HUES6 (cell line): ENCODE data around the gene FAM13C.

Experiments
- H3K27ac ChIP-seq: 2 replicates; pipeline ENCODE4 v1.7.0; 2013; ENCODE audit warnings: low read depth, mild to moderate bottlenecking, low read length, inconsistent platforms
- H3K27me3 ChIP-seq: 2 replicates; pipeline ENCODE4 v1.6.1; 2013; ENCODE audit warnings: low read length; ENCODE audit not compliant: control insufficient read depth, insufficient read depth
- H3K36me3 ChIP-seq: 2 replicates; pipeline ENCODE4 v1.6.1; 2013; ENCODE audit warnings: low read length; ENCODE audit not compliant: control insufficient read depth, insufficient read depth
- H3K4me1 ChIP-seq: 2 replicates; pipeline ENCODE4 v1.6.1; 2013; ENCODE audit warnings: low read length; ENCODE audit not compliant: control insufficient read depth, insufficient read depth
- H3K4me3 ChIP-seq: 2 replicates; pipeline ENCODE4 v1.5.1; 2013; ENCODE audit warnings: low read depth, low read length
- H3K9ac ChIP-seq: one replicate; pipeline ENCODE4 v1.6.1; 2013; ENCODE audit warnings: mild to moderate bottlenecking, low read length
- H3K9me3 ChIP-seq: 2 replicates; pipeline ENCODE4 v1.6.1; 2013; ENCODE audit warnings: low read depth, low read length; ENCODE audit not compliant: control insufficient read depth, insufficient read depth

Gene FAM13C

DNA sequence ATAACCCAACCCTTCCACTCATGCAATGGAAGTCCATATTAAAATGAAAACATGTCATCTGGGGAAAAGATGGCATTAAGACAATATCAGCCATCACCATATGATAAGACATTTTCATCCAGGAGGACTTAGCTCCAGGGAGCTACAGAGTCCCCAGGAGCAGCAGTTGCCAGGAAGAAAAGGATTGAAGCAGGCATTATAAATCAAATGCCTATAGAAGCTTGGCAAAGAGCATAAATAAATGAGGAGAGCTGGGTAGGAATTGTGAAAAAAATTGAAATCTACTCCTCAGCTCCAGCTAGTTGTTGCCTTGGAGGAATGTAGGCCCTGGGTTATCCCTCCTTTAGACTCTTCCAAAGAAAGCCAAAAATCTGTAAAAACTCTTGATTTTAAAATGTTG lies 42.5 kb downstream of the FAM13C start:
- H3K27ac ChIP-seq, result no peak overlapping the region
- no peak overlapping the region for H3K9ac ChIP-seq
- H3K27me3 ChIP-seq, result no peaks in the 10 kb centered on the region
- H3K36me3 ChIP-seq, result no peaks in the 10 kb centered on the region
- no peaks in the 10 kb centered on the region for H3K9me3 ChIP-seq
- H3K4me1 ChIP-seq, result no peaks in the 10 kb centered on the region
- no peak overlapping the region for H3K4me3 ChIP-seq

DNA sequence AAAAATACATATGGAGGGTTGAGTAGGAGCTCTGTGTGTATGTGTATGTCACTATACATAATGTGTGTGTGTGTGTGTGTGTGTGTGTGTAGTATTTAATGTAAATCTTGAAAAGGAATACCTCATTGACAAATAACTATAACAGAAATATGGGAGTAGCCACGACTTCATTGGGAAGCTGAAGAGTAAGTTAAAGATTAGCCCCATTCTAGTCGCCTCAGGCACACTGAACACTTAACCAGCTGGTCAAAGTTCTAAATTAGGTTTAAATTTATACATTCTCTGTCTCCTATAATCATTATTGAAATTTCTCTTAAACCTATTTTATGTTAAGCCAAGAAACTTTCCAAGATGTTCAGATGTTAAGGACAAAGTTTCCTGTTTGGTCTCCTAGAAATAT lies 45.3 kb downstream of the FAM13C start:
- Histone ChIP-seq H3K27me3 (no peaks in the 10 kb centered on the region), H3K27ac (no peak overlapping the region), H3K4me1 (no peaks in the 10 kb centered on the region), H3K9ac (no peak overlapping the region), H3K36me3 (no peaks in the 10 kb centered on the region), H3K4me3 (no peak overlapping the region), H3K9me3 (no peaks in the 10 kb centered on the region)

DNA sequence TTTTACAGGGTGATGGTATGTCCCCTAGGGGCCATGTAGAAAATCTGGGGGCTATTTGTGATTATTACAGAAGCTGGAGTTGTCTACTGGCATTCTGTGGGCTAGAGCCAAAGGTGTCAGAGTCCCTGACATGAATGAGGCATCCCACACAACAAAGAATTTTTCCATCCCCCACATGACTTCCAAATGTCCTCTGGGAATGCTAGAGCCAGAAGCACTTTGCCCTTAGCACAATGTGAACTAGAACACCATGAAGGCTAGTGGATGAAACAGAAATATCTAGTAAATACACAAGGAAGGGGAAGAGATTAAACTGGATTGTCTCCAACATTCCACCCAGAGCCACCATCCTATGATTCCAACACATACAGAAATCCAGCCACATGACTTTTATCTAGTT lies 46.9 kb downstream of the FAM13C start:
- no peaks in the 10 kb centered on the region for H3K4me1 ChIP-seq
- H3K4me3 ChIP-seq, result no peak overlapping the region
- H3K27me3 ChIP-seq, result no peaks in the 10 kb centered on the region
- no peaks in the 10 kb centered on the region for H3K9me3 ChIP-seq
- no peaks in the 10 kb centered on the region for H3K36me3 ChIP-seq
- H3K27ac ChIP-seq, result no peak overlapping the region
- H3K9ac ChIP-seq, result no peak overlapping the region

DNA sequence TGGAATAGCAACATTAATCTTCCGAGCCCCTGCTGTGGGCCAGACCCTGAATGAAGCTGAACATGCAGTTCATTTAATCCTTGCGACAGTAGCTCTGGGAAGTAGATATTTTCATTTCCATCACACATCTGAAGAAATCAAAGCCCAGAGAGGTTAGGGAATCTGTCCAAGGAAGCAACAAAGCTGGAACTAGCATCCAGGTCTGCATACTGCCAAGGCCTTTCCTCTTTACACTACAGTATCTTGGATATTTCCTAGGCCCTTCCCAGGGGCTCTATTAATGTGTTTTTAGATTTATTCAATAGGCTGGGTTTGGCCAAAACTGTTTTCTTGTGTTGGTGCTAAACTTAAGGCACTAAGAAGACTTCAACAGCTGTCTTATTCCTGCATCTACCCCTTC lies 48.1 kb downstream of the FAM13C start:
- Histone ChIP-seq H3K4me1 (no peaks in the 10 kb centered on the region), H3K27me3 (no peaks in the 10 kb centered on the region), H3K9ac (no peak overlapping the region), H3K4me3 (no peak overlapping the region), H3K27ac (no peak overlapping the region), H3K9me3 (no peaks in the 10 kb centered on the region), H3K36me3 (no peaks in the 10 kb centered on the region)

DNA sequence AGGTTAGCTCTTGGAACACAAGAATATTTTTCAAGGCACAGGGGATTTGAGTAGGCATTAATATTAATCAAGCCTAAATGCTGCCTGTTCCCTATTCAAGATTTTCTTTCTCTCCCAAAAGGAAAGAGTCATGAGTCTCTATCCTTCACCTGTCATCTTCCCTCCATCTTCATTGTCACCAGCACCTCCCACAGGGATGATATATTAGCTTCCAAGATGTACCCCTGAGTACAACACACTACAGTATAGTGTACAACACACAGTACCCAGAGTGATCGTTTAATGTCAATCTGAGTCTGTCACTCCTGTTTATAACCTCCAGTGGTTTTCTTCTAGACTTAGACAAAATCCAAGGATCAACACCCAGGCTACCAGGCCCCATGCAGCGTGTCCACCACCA lies 50.1 kb downstream of the FAM13C start:
- Histone ChIP-seq H3K27ac (no peak overlapping the region), H3K4me1 (no peaks in the 10 kb centered on the region), H3K4me3 (no peak overlapping the region), H3K27me3 (no peaks in the 10 kb centered on the region), H3K9me3 (no peaks in the 10 kb centered on the region), H3K36me3 (no peaks in the 10 kb centered on the region), H3K9ac (no peak overlapping the region)

DNA sequence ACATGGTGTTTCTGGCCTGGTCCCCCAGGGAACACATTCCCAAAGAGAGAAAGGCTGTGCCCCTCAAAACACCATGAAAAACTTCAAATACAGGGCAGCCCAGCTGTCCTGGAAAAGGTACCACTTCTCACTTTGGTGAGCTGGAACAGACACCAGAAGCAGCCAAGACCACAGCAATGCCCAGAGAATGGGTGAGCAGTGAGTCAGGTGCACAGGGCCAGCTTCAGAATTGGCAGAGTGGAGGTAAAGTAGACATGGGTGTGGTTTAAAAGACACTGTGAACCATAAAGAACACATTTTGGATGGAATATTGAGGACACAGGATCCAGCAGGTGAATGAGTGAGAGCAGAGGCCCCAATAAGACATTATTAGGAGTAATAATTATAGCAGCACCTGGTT lies 51.3 kb downstream of the FAM13C start:
- Histone ChIP-seq H3K4me1 (no peaks in the 10 kb centered on the region), H3K4me3 (no peak overlapping the region), H3K27ac (no peak overlapping the region), H3K27me3 (no peaks in the 10 kb centered on the region), H3K36me3 (no peaks in the 10 kb centered on the region), H3K9ac (no peak overlapping the region), H3K9me3 (no peaks in the 10 kb centered on the region)

DNA sequence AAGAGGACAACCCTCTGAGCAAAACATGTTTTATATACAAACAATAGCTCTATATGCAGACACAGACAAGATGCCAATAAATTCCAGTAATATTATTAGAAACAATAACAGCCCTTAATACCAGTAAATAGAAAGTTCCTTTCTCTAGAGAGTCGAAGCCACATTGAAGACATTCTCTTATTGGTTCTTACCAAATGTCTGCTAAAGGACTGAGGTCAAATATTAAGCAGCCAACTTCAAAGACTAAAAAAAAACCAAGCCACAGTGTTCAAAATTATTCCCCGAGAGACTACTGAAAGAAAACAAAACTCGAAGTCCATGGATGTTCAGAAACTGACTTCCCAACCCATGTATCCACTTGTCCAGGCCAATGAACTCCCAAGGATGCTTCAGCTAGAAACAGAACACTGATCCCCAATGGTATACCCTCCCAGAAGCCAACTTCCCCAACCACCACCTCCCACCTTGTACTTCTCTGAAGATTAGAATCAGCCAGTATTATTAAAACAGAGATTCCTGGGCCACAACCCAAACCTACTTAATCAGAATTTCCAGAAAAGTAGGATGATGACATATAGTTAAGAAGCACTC lies 51.9 kb downstream of the FAM13C start:
- Histone ChIP-seq H3K27ac (no peak overlapping the region), H3K4me3 (no peak overlapping the region), H3K27me3 (no peaks in the 10 kb centered on the region), H3K36me3 (no peaks in the 10 kb centered on the region), H3K9ac (no peak overlapping the region), H3K9me3 (no peaks in the 10 kb centered on the region), H3K4me1 (no peaks in the 10 kb centered on the region)

DNA sequence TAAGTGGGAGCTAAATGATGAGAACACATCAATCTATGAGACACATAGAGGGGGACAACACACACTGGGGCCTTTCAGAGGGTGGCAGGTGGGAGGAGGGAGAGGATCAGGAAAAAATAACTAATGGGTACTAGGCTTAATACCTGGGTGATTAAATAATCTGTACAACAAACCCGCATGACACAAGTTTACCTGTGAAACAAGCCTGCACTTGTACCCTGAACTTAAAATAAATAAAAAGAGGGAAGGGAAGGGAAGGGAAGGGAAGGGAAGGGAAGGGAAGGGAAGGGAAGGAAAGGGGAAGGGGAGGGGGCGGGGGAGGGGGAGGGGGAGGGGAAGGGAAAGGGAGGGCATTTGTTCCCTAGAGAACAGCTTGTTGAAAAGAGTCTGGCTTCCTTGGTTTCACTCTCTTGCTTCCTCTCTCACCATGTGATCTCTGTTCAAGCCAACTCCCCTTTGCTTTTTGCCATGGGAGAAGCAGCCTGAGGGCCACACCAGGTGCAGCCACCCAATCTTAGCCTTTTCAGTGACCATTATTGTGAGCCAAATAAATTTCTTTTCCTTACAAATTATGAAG lies 57.7 kb downstream of the FAM13C start:
- peaks cover 6% of the 10 kb centered on the region; the same call in 1 of the 2 replicates for H3K4me1 ChIP-seq

DNA sequence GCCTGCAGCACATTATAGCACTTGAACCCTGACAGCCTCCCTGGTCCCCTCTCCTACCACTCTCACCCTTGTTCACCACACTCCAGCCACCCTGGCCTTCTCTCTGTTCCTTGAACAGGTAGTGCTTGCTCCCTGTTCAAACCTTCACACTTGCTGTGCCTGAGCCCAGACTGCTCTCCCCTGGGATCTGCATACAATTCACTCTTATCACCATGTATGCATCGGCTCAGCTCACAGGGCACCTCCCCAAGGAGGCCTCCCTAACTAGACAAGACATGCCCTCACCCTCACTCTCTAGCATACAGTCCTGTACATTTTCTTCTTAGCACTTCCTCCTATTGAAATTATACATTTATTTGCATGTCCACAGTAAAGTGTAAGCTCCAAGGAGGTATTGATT lies 59.3 kb downstream of the FAM13C start:
- Histone ChIP-seq H3K4me3 (no peak overlapping the region), H3K4me1 (peaks cover 6% of the 10 kb centered on the region; the same call in 1 of the 2 replicates), H3K27ac (no peak overlapping the region), H3K36me3 (no peaks in the 10 kb centered on the region), H3K9me3 (no peaks in the 10 kb centered on the region), H3K27me3 (no peaks in the 10 kb centered on the region), H3K9ac (no peak overlapping the region)

More for the DNA sequence above, 57.7 kb downstream of the FAM13C start:
- Histone ChIP-seq H3K36me3 (no peaks in the 10 kb centered on the region), H3K27ac (no peak overlapping the region), H3K9me3 (no peaks in the 10 kb centered on the region), H3K4me3 (no peak overlapping the region), H3K27me3 (no peaks in the 10 kb centered on the region), H3K9ac (no peak overlapping the region)

DNA sequence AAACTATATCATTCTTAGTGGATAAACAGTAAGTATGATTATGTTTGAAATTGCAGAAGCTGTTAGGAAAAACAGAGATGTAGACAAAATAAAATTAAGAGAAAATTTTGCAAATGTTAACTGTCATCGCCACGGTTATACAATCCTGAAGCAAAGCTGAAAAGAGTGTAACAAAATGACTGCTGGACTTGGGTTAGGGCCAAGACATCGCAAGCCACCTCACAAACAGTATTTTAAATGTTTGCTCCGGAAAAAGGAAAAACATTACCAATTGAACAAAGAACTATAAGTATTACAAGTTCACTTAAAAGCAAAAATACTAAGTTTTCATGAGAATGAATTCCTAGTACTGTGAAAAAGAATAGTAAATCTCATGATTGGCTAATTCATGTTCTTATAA lies 60.0 kb downstream of the FAM13C start:
- peaks cover 6% of the 10 kb centered on the region; the same call in 1 of the 2 replicates for H3K4me1 ChIP-seq
- no peaks in the 10 kb centered on the region for H3K9me3 ChIP-seq
- no peaks in the 10 kb centered on the region for H3K27me3 ChIP-seq
- no peak overlapping the region for H3K9ac ChIP-seq
- no peak overlapping the region for H3K4me3 ChIP-seq
- H3K36me3 ChIP-seq, result no peaks in the 10 kb centered on the region
- H3K27ac ChIP-seq, result no peak overlapping the region

DNA sequence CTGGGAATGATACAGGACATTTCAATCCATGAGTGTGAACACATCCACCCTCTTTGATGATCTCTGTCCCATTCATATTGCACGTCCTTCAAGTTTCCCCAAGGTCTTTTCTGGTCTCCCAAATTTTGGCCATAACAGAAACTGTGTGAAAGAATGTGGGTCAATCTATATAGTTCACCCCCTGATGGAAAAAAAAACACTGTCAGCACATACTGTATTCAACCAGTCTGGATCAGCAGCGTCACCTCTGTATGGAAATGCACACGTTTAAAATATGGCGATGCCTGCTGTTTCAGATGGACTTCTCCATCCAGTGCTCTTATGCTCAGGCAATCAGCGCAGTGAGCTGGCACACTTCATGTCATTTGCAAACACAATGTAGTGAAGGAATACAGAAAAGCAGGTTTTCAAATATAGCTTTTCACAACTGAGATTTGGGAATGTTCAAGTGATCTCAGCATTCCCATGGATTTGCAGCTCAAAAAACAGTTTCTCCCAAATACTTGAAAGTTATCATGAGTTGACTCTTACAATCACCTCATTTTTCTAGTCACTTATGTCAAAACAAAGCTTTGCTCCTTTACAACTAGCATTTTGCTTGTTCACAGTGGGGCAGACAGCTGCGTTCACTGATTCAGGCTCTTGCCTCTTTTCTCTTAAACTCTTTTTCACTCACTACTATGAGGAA lies 61.1 kb downstream of the FAM13C start:
- Histone ChIP-seq H3K27ac (no peak overlapping the region), H3K4me3 (no peak overlapping the region), H3K9ac (no peak overlapping the region), H3K4me1 (peaks cover 6% of the 10 kb centered on the region; the same call in 1 of the 2 replicates), H3K27me3 (no peaks in the 10 kb centered on the region), H3K9me3 (no peaks in the 10 kb centered on the region), H3K36me3 (no peaks in the 10 kb centered on the region)
